ENCODE measurements around the gene FAM47B. TPM values are rescaled to one million over a fixed set of nuclear protein-coding genes. Genes with fewer than 3 reads are reported as not detected.

FAM47B gene
- total RNA-seq, 1 donor from 2014 or later, result not detected

DNA sequence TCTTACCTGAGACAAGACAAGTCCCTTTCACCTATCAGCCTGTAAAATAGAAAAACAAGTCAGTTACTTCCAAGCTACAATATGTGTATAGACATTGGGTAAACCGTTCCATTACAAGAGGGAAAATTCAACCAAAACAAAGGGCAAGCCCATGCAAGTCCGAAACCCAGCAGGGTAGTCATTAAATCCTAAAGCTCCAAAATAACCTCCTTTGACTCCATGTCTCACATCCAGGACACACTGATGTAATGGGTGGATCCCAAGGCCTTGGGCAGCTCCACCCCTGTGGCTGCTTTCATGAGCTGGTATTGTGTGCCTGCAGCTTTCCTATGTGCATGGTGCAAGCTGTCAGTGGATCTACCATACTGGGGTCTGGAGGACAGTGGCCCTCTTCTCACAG, 14.7 kb upstream of the FAM47B start:
- no peaks in the 10 kb centered on the region for H3K36me3 Mint-ChIP-seq (ENCODE audit: unreplicated experiment)
- H3K27ac Mint-ChIP-seq (ENCODE audit: unreplicated experiment), result no peak overlapping the region
- H3K4me1 Mint-ChIP-seq (ENCODE audit: low read depth, unreplicated experiment), result no peaks in the 10 kb centered on the region
- no peak for DNase-seq
- no peak overlapping the region for H3K4me3 Mint-ChIP-seq (ENCODE audit: unreplicated experiment)
- no peaks in the 10 kb centered on the region for H3K9me3 Mint-ChIP-seq (ENCODE audit: unreplicated experiment)
- peaks cover 2% of the 10 kb centered on the region for H3K27me3 Mint-ChIP-seq (ENCODE audit: unreplicated experiment)
- TF ChIP-seq, protein P1, sequence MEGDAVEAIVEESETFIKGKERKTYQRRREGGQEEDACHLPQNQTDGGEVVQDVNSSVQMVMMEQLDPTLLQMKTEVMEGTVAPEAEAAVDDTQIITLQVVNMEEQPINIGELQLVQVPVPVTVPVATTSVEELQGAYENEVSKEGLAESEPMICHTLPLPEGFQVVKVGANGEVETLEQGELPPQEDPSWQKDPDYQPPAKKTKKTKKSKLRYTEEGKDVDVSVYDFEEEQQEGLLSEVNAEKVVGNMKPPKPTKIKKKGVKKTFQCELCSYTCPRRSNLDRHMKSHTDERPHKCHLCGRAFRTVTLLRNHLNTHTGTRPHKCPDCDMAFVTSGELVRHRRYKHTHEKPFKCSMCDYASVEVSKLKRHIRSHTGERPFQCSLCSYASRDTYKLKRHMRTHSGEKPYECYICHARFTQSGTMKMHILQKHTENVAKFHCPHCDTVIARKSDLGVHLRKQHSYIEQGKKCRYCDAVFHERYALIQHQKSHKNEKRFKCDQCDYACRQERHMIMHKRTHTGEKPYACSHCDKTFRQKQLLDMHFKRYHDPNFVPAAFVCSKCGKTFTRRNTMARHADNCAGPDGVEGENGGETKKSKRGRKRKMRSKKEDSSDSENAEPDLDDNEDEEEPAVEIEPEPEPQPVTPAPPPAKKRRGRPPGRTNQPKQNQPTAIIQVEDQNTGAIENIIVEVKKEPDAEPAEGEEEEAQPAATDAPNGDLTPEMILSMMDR (IDR thresholded peaks at IDR 0.05; ENCODE audit: partially characterized antibody, unreplicated experiment), result no peak

- DNase-seq, result no peak
- Mint-ChIP-seq H3K27me3 (ENCODE audit: unreplicated experiment) (no peaks in the 10 kb centered on the region), H3K4me3 (ENCODE audit: unreplicated experiment) (no peak overlapping the region), H3K4me1 (ENCODE audit: low read depth, unreplicated experiment) (no peaks in the 10 kb centered on the region), H3K36me3 (ENCODE audit: unreplicated experiment) (no peaks in the 10 kb centered on the region), H3K9me3 (ENCODE audit: unreplicated experiment) (peaks cover 2% of the 10 kb centered on the region), H3K27ac (ENCODE audit: unreplicated experiment) (no peak overlapping the region)
- TF ChIP-seq, protein P1 (IDR thresholded peaks at IDR 0.05; ENCODE audit: partially characterized antibody, unreplicated experiment), result no peak
Measured at GRCh38 chrX:34943235-34943634, 639 bp downstream of the FAM47B start.

DNA sequence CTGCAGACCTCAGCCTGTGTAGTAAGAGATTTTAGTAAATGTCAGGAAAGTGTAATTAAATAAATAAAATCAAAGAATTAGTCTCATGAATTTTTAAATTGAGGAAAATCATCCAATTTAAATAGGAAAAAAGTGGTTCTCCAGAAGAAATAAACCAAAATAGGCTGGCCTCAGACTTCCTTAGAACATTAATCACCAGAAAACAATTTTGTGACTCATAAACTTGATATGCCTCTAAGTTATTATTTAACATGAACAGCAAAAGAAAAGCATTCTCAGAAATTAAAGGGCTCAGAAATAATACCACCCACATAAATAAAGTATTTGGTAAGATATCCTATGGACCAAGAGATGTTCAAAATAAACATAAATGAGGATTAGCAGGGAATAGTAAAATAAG, 14.3 kb downstream of the FAM47B start:
- no peak for DNase-seq
- TF ChIP-seq, protein P1 (IDR thresholded peaks at IDR 0.05; ENCODE audit: partially characterized antibody, unreplicated experiment), result no peak
- no peaks in the 10 kb centered on the region for H3K36me3 Mint-ChIP-seq (ENCODE audit: unreplicated experiment)
- no peaks in the 10 kb centered on the region for H3K27me3 Mint-ChIP-seq (ENCODE audit: unreplicated experiment)
- no peak overlapping the region for H3K4me3 Mint-ChIP-seq (ENCODE audit: unreplicated experiment)
- no peaks in the 10 kb centered on the region for H3K4me1 Mint-ChIP-seq (ENCODE audit: low read depth, unreplicated experiment)
- H3K9me3 Mint-ChIP-seq (ENCODE audit: unreplicated experiment), result no peaks in the 10 kb centered on the region
- no peak overlapping the region for H3K27ac Mint-ChIP-seq (ENCODE audit: unreplicated experiment)

- TF ChIP-seq, protein P1 (IDR thresholded peaks at IDR 0.05; ENCODE audit: partially characterized antibody, unreplicated experiment), result no peak
- DNase-seq, result no peak
- Mint-ChIP-seq H3K27ac (ENCODE audit: unreplicated experiment) (no peak overlapping the region), H3K27me3 (ENCODE audit: unreplicated experiment) (no peaks in the 10 kb centered on the region), H3K36me3 (ENCODE audit: unreplicated experiment) (no peaks in the 10 kb centered on the region), H3K4me3 (ENCODE audit: unreplicated experiment) (no peak overlapping the region), H3K9me3 (ENCODE audit: unreplicated experiment) (no peaks in the 10 kb centered on the region), H3K4me1 (ENCODE audit: low read depth, unreplicated experiment) (no peaks in the 10 kb centered on the region)
Measured at GRCh38 chrX:34961662-34962061, 19.1 kb downstream of the FAM47B start.

- DNase-seq, result no peak
- no peak overlapping the region for H3K4me3 Mint-ChIP-seq (ENCODE audit: unreplicated experiment)
Measured at GRCh38 chrX:34972206-34972605, 29.6 kb downstream of the FAM47B start.

More at GRCh38 chrX:34972206-34972605, 29.6 kb downstream of the FAM47B start:
- Mint-ChIP-seq H3K27ac (ENCODE audit: unreplicated experiment) (no peak overlapping the region), H3K9me3 (ENCODE audit: unreplicated experiment) (no peaks in the 10 kb centered on the region), H3K27me3 (ENCODE audit: unreplicated experiment) (no peaks in the 10 kb centered on the region), H3K36me3 (ENCODE audit: unreplicated experiment) (no peaks in the 10 kb centered on the region), H3K4me1 (ENCODE audit: low read depth, unreplicated experiment) (no peaks in the 10 kb centered on the region)
- TF ChIP-seq, protein P1 (IDR thresholded peaks at IDR 0.05; ENCODE audit: partially characterized antibody, unreplicated experiment), result no peak

Measured in glutamatergic neuron (in vitro differentiated cells).